ENCODE results near the gene THADA.

The THADA gene

GRCh38 chr2:43262239-43262638 is 333.6 kb downstream of the THADA start:
- DNase-seq: no peak

GRCh38 chr2:43259512-43259911 is 336.3 kb downstream of the THADA start:
- DNase-seq: no peak

- DNase-seq: no peak
These were observed 337.2 kb downstream of the THADA start for GRCh38 chr2:43258547-43259156.

GRCh38 chr2:43255296-43255910 is 340.4 kb downstream of the THADA start:
- no peak for DNase-seq

- DNase-seq: no peak
These were observed 341.5 kb downstream of the THADA start for GRCh38 chr2:43254331-43254730.

- no peak for DNase-seq
These were observed 344.6 kb downstream of the THADA start for GRCh38 chr2:43251171-43251731.

GRCh38 chr2:43250015-43250414 is 345.8 kb downstream of the THADA start:
- no peak for DNase-seq

- DNase-seq: no peak
These were observed 347.2 kb downstream of the THADA start for GRCh38 chr2:43248621-43249020.

- DNase-seq: no peak
These were observed 349.2 kb downstream of the THADA start for GRCh38 chr2:43246641-43247040.

GRCh38 chr2:43241558-43241957 is 354.3 kb downstream of the THADA start:
- DNase-seq: no peak

- DNase-seq: no peak
These were observed 355.1 kb downstream of the THADA start for GRCh38 chr2:43240766-43241150.

- no peak for DNase-seq
These were observed 355.7 kb downstream of the THADA start for GRCh38 chr2:43239981-43240765.

- DNase-seq: no peak
These were observed 357.0 kb downstream of the THADA start for GRCh38 chr2:43238813-43239212.

- no peak for DNase-seq
These were observed 357.7 kb downstream of the THADA start for GRCh38 chr2:43238176-43238575.

GRCh38 chr2:43233218-43234212 is 362.3 kb downstream of the THADA start:
- DNase-seq: no peak

GRCh38 chr2:43230951-43231827 is 364.6 kb downstream of the THADA start:
- DNase-seq: no peak

GRCh38 chr2:43230351-43230885 is 365.4 kb downstream of the THADA start:
- no peak for DNase-seq

- DNase-seq: no peak
These were observed 366.8 kb downstream of the THADA start for GRCh38 chr2:43228756-43229659.

- DNase-seq: no peak
These were observed 367.5 kb downstream of the THADA start for GRCh38 chr2:43228321-43228751.

- no peak for DNase-seq
These were observed 368.0 kb downstream of the THADA start for GRCh38 chr2:43227830-43228281.
